PC-9 (cell line): ENCODE data around the gene VSIG8.

Experiments used
- CTCF ChIP-seq: fragments of 200-600 bp; sonication (generic); conservative IDR thresholded peaks from 2 replicates; pipeline ENCODE4 v1.6.1; 2017; ENCODE audit warnings: mixed run types, antibody characterized with exemption, mild to moderate bottlenecking, moderate library complexity
- EZH2 ChIP-seq: fragments of 200-600 bp; sonication (generic); IDR thresholded peaks from 2 replicates; pipeline ENCODE4 v1.8.0; 2017; ENCODE audit warnings: antibody characterized with exemption, low read depth

- TF ChIP-seq CTCF (no peak), EZH2 (no peak)
Observed at GRCh38 chr1:159853417-159854115, 8.9 kb downstream of the VSIG8 start.
